DOHH2 (cell line): ENCODE data around the gene MAGEA9.
"Not testable (repeated sequence)": the region's sequence is repeated elsewhere in the genome, so short reads cannot be mapped to it uniquely, and the experiment has no call there.

Experiments
- CTCF ChIP-seq: fragments of 200-600 bp; sonication (generic); IDR thresholded peaks from one replicate; pipeline ENCODE4 v1.5.1; 2014; ENCODE audit warnings: antibody characterized with exemption, mild to moderate bottlenecking, low read depth, low read length; ENCODE audit not compliant: poor library complexity, severe bottlenecking
- EZH2phosphoT487 ChIP-seq: fragments of 200-600 bp; sonication (generic); IDR thresholded peaks from 2 replicates; pipeline ENCODE4 v1.6.1; 2017; ENCODE audit warnings: borderline replicate concordance, mild to moderate bottlenecking, antibody characterized with exemption, low read length, moderate library complexity, mixed read lengths

DNA sequence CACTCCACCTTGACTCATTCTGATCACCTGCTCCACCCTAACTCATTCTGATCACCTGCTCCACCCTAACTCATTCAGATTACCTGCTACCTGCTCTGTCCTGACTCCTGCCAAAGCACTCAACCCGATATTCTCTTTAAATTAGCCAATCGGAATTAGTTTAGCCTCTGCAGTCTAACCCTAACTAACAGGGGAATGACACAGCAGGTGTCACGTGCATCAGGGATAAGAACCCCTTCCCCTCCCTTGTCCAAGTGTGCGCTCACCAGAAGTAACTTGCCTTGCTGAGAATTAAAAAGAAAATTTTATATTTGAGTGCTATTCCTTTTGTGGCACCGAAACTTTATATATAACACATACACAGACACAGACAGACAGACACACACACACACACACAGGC is 55.0 kb downstream of the MAGEA9 start:
- TF ChIP-seq CTCF, EZH2phosphoT487: not testable (repeated sequence)
